ENCODE results near the gene SLC35F1.

The SLC35F1 gene

GRCh38 chr6:118319894-118320649 lies 413.0 kb downstream of the SLC35F1 start:
- DNase-seq = peak; percentile 72 to 79

- no peak for DNase-seq
These were observed 413.6 kb downstream of the SLC35F1 start for GRCh38 chr6:118320652-118321051.

DNA sequence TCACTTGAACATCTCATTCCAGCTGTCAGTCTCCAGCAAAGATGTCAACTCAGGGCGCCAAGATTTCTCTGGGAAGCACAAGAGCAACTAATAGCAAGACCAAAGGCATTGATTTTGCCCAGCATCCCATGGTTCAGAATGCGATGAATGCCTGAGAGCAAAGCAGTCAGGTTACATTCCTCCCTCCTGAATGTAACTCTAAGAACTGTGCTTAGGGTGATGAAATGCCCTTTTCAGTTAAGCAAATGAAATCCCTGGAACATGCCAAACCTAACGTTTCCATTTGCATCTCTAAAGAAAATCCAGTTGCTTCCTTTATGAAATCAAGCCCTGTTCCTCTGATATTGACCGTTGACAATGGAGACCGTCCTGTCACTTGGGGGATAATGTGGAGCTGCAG lies 417.1 kb downstream of the SLC35F1 start:
- no peak for DNase-seq

DNA sequence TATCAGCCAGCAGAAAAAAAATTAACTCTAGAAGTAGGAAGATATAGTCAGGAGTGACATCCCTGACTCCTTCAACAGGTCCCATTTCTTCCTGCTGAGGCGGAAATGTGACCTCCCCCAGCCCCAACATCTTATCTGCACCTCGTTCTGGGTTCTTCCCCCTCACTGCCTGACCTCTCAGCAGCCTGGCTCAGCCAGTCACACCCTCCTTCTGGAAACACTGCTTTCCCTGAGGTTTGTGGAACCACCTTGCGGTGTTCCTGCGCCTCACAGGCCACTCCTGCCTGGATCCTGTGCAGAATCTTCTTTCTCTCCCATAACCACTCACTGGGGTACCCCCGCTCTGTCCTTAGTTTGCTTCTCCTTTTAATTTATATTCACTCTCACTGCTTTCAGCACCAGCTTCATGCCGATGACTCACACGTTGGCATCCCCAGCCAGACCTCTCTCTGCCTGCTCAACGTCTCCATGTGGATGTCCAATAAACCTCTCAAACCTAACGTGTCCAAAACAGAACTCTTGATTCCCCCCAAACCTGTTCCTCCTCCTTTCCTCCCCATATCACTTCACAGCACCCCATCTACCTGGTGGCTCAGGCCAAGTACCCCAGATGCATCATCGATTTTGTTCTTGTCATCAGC lies 418.3 kb downstream of the SLC35F1 start:
- no peak for DNase-seq

GRCh38 chr6:118326712-118327111 lies 419.6 kb downstream of the SLC35F1 start:
- DNase-seq = no peak

GRCh38 chr6:118327237-118327636 lies 420.2 kb downstream of the SLC35F1 start:
- no peak for DNase-seq

DNA sequence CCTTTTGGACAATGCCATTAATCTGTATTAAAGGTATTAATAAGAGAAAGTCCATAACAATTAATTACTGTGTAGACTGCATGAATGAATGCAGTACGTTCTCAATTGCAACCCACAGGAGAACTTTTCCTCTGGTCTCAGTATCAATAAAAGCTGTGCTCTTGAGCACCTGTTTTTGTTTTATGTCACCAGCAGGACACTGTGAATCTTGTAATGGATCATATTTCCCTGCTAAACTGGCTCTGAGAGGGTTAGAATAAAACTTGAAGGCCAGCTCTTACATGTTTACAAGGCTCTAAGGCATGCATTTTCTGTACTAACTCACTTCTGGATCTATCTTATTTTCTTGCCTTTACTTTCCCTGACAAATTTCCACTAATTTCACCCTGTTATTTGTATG lies 426.7 kb downstream of the SLC35F1 start:
- no peak for DNase-seq

DNA sequence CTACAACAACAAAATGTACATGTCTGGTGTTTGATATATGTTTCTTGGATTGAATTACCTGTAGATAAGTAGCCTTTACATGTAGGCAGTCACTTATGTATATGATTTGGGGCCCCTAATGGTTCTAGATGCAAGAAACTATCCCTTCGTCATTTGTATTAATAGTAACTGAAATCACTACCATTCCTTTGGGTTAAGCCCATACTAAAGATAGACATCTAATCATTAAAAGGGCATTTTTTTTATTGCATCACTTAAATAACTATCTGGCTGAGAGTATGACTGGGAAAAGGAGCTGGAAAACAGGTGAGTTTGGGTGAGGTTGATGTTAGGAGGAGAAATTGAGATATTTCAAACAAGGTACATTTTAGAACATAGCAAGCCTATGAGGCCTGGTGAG lies 427.6 kb downstream of the SLC35F1 start:
- DNase-seq = no peak

- DNase-seq = peak; percentile 6 to 42
These were observed 428.3 kb downstream of the SLC35F1 start for GRCh38 chr6:118335325-118335816.

- no peak for DNase-seq
These were observed 437.1 kb downstream of the SLC35F1 start for GRCh38 chr6:118344014-118344670.

- DNase-seq = no peak
These were observed 443.9 kb downstream of the SLC35F1 start for GRCh38 chr6:118350881-118351430.

DNA sequence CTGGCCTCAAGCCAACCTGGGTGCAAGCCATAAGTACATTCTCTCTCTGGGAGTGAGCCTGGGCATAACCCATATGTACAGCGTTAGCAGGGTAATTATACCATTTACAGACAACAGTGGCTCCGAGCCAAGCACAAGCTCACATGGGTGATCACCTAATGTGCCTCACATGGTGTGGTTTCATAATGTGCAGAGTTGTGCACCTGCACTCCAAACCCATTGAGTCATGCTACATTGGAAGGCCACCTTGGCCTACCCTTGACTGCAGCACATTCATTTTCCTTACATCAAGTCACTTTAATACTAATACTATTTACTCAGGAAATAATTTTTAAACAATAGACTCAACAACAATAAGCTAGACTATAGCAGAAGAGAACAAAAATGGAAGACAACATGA lies 446.5 kb downstream of the SLC35F1 start:
- DNase-seq = no peak

DNA sequence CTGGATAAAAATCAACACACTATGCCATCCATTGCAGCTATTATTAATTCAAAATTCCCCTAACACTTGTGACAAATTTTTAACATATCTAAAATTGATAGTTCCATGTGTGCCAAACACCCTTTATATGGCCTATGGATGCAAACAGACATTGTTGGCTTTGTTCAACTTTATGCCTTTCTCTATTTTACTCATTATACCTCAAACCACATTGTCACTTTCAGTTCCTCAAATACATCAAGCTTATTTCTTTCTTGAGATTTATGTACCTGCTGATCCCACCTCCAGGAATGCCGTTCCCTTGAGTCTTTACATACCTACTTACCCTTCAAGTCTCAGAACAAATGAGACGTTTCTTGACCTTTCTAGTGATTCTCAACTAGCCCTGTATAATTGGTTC lies 447.6 kb downstream of the SLC35F1 start:
- no peak for DNase-seq

DNA sequence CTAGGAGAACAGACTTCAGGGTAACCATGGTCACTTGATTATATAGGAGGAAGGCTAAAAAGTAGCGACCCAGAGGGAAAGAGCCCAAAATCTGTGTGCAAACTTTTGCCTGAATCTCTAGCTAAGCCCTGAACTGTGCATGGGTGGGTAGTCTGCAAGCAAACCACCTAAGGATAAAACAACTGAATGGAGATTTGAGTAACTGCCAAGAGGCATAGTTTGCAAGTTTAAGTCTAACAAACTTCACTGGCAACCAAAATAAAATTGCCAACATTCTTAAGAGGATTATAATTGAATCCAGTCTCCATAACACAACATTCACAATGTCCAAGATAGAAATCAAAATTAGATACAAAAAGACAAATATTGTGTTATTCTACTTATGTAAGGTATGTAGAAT lies 449.0 kb downstream of the SLC35F1 start:
- no peak for DNase-seq

GRCh38 chr6:118356686-118357085 lies 449.6 kb downstream of the SLC35F1 start:
- no peak for DNase-seq

Data from SHP77 (cell line).